T-helper 17 cell (primary cell): ENCODE data around the gene MRPS9. TPM values are rescaled to one million over a fixed set of nuclear protein-coding genes. Genes with fewer than 3 reads are reported as not detected.

ENCODE experiments used
- ATAC-seq: fragments of 150-1000 bp; cut with Tn5 transposase; 2 replicates; pipeline ENCODE4 v1.10.0; 2021; ENCODE audit warnings: mild to moderate bottlenecking, moderate library complexity
- DNase-seq, 3 donors: peaks; one replicate each; pipeline versions ENCODE4 v3.0.0 to v3.0.0-alpha.2; 2020 to 2021
- H3K9me3 ChIP-seq: one replicate; pipeline ENCODE4 v1.7.0; 2013; ENCODE audit warnings: low read length, mild to moderate bottlenecking; ENCODE audit not compliant: control insufficient read depth, poor library complexity, severe bottlenecking
- H3K27ac Mint-ChIP-seq: one replicate; pipeline ENCODE4 v1.8.0; 2022; ENCODE audit warnings: mild to moderate bottlenecking, moderate library complexity, mixed read lengths
- H3K27me3 Mint-ChIP-seq: one replicate; pipeline ENCODE4 v1.8.0; 2022; ENCODE audit warnings: mixed read lengths
- H3K36me3 Mint-ChIP-seq: one replicate; pipeline ENCODE4 v1.8.0; 2022; ENCODE audit warnings: low read depth, mixed read lengths
- H3K4me1 Mint-ChIP-seq: one replicate; pipeline ENCODE4 v1.8.0; 2022; ENCODE audit warnings: mild to moderate bottlenecking, mixed read lengths
- H3K4me3 Mint-ChIP-seq: one replicate; pipeline ENCODE4 v1.8.0; 2022; ENCODE audit warnings: mild to moderate bottlenecking, moderate library complexity, mixed read lengths
- total RNA-seq, 4 donors: library from RNA in 2 of 4; stranded (reverse) in 2 of 4; gene quantifications; one replicate each; pipeline ENCODE4 v1.2.3 and lab custom pipeline; 2022 to 2026

The MRPS9 gene
- total RNA-seq (10 to 100 TPM; 11.8 to 12.4 TPM), total RNA-seq (lab: John Stamatoyannopoulos, UW) (15.9 to 48.8 reads per million in 2 donors)

DNA sequence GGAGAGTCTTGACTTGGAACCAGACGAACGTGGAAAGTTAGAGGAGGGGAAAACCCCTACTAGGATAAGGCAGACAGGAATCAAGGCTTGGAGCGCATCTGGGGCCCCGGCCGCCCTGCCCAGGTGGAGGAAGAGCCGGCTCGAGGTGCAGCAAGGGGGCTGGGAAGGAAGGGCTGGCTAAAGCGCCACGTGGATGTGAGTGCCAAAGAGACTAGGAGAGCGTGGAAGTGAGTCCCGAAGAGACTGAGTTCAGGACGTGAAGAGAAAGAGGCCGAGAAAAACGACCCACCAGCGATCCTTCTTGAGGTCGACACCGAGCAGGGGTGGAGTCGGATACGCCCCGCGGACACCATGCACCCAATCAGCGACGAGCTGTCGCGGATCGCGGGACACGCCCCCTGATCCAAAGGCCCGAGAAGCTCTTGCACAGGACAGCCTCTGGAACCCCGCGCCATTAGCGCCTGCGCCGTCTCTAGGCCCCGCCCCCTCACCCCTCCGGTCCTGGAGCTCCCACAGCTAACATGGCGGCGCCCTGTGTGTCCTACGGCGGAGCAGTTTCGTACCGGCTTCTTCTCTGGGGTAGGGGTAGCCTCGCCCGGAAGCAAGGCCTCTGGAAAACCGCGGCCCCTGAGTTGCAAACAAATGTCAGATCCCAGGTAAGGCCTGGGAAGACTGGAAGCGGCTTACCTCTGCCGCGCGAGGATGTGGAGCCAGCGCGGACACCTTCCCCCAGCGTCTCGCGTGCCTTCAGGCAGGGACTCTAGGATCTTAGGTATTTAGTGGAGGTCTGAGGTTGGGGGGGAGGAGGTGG is at the start of gene MRPS9:
Gene MRPS9 (plus strand): TSS at position 498 of the 811 bp plus-strand sequence. CDS start 24 bp downstream, at position 522.
- H3K9me3 ChIP-seq = no peaks in the 10 kb centered on the region
- ATAC-seq (peak; percentile 98), DNase-seq (peak; percentile 93 to 98 (median 96))
- H3K36me3 Mint-ChIP-seq = peaks cover 5% of the 10 kb centered on the region
- no peaks in the 10 kb centered on the region for H3K27me3 Mint-ChIP-seq
- H3K27ac Mint-ChIP-seq = peak within 1 kb of the TSS; percentile 89
- H3K4me3 Mint-ChIP-seq = peak within 1 kb of the TSS; percentile 97
- peaks cover 24% of the 10 kb centered on the region for H3K4me1 Mint-ChIP-seq

DNA sequence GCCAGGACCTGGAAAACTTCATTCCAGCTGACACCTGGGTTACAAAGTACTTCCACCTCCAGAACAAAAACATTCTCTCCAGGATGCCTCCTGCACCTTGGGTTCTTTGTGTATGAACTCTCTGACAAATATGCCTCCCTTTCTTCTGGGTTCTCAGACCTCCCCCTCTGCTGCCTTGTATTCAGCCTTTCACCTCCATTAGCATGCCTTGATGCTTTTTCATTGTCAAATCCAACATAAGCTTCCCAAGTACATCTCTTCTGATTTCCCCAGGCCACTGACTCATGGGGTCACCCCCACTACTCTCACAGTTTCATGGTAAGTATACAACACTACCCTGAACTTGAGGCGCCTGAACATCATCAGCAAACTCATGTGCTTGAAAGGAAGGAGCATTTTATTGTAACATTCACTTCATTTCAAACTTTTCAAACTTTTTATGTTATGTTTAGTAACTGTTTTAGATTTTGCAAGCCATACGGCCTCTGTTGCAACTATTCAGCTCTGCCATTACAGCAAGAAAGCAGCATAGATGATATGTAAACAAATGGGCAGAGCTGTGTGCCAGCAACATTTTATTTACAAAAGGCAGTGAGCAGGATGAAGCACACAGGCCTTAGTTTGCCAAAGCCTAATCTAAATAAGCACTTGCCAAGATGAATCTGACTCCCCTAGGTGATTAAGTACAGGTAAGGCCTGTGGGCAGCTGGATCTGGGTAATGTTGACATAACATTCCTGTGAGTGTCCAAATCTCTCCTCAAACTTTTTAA is 32.5 kb upstream of the MRPS9 start:
- no peaks in the 10 kb centered on the region for H3K36me3 Mint-ChIP-seq
- H3K9me3 ChIP-seq = peaks cover 2% of the 10 kb centered on the region
- no peaks in the 10 kb centered on the region for H3K4me1 Mint-ChIP-seq
- ATAC-seq (no peak), DNase-seq (no peak)
- H3K27ac Mint-ChIP-seq = no peak overlapping the region
- H3K27me3 Mint-ChIP-seq = no peaks in the 10 kb centered on the region
- H3K4me3 Mint-ChIP-seq = no peak overlapping the region

DNA sequence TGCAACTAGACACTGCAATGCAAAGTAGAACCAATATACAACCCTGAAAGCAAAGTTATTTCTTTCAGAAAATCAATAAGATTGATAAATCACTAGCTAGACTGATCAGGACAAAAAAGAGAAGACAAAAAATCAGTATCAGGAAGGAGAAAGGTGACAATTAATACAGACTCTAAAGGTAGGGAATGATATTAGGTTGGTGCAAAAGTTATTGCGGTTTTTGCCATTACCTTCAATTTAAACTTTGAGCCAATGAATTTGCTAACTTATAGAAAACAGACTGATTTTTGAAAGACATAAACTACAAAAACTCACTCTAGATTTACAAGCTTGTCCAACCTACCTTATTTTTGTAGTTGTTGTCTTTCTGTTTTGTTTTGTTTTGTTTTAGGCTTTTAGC is 30.5 kb upstream of the MRPS9 start:
- no peak overlapping the region for H3K27ac Mint-ChIP-seq
- H3K4me1 Mint-ChIP-seq = no peaks in the 10 kb centered on the region
- DNase-seq (no peak), ATAC-seq (no peak)
- no peaks in the 10 kb centered on the region for H3K27me3 Mint-ChIP-seq
- H3K9me3 ChIP-seq = peaks cover 2% of the 10 kb centered on the region
- H3K4me3 Mint-ChIP-seq = no peak overlapping the region
- no peaks in the 10 kb centered on the region for H3K36me3 Mint-ChIP-seq

DNA sequence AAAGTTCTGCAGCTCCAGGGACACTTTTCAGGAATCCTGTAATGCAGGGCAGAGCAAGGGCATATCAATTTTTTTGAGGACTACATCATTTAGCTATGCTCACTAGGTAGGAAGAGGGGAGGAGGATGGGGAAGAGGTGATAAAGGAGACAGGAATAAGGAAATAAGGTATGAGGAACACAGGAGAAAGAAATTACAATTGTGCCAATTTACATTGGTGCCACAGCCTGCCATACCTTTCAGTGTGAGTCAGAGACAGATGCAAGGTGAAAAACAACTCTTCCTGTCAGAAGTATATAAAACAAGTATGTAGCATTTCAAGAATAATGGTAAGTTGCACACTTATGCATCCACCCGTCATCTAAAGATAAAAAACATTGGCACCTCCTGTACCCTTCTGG is 5.4 kb upstream of the MRPS9 start:
- DNase-seq (no peak), ATAC-seq (no peak)
- Mint-ChIP-seq H3K4me3 (no peak overlapping the region), H3K27ac (no peak overlapping the region), H3K36me3 (peaks cover 3% of the 10 kb centered on the region), H3K4me1 (peaks cover 4% of the 10 kb centered on the region), H3K27me3 (peaks cover 10% of the 10 kb centered on the region)
- no peaks in the 10 kb centered on the region for H3K9me3 ChIP-seq

DNA sequence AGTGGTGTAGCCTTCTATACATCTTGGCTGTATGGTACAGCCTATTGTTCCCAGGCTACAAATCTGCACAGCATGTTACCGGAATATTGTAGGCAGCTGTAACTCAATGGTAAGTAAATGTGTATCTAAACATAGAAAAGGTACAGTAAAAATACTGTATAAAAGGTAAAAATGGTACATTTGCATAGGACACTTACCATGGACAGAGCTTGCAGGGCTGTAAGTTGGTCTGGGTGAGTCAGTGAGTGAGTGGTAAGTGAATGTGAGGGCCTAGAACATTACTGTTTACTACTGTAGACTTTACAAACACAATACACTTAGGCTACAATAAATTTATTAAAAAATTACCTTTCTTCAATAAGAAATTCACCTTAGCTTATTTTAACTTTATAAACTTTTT is 3.7 kb upstream of the MRPS9 start:
- H3K27me3 Mint-ChIP-seq = peaks cover 10% of the 10 kb centered on the region
- DNase-seq = no peak
- H3K4me3 Mint-ChIP-seq = no peak overlapping the region
- no peak for ATAC-seq
- H3K27ac Mint-ChIP-seq = no peak overlapping the region
- no peaks in the 10 kb centered on the region for H3K9me3 ChIP-seq
- H3K36me3 Mint-ChIP-seq = peaks cover 5% of the 10 kb centered on the region
- peaks cover 13% of the 10 kb centered on the region for H3K4me1 Mint-ChIP-seq

DNA sequence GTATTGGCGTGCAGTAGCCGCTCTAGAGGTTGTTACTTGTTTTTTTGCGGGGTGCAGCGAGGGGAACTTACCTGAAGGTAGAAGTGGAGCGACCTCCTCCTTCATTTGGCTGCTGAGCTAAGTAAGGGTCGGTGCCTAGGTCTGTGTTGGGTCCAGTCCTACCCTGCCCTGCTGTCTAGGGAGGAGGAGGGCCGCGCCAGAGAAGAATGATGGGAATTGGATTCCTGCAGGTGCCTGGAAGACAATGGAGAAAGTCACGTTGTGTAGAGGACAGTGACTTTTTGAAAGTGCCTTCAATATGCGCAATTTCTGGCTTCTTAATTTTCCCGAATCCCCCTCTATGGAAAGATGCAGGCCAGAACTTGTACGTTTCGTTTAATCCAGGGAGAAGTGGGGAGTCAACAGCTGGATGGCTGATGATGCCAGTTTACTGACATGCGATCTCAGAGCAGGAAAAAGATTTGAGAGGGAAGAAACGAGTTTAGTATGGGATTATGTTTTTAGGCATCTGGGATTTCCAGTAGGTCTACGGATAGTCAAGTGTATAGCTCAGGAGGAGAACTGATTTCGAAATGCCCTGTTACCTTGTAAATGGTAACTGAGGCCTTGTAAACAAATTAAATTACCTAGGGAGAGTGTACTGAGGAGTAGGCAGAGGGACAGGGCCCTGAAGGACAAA is 653 bp downstream of the MRPS9 start:
- Mint-ChIP-seq H3K4me3 (peak overlapping the region; percentile 97), H3K4me1 (peaks cover 24% of the 10 kb centered on the region), H3K27me3 (no peaks in the 10 kb centered on the region), H3K27ac (peak overlapping the region; percentile 89), H3K36me3 (peaks cover 5% of the 10 kb centered on the region)
- ATAC-seq (no peak), DNase-seq (no peak)
- H3K9me3 ChIP-seq = no peaks in the 10 kb centered on the region

DNA sequence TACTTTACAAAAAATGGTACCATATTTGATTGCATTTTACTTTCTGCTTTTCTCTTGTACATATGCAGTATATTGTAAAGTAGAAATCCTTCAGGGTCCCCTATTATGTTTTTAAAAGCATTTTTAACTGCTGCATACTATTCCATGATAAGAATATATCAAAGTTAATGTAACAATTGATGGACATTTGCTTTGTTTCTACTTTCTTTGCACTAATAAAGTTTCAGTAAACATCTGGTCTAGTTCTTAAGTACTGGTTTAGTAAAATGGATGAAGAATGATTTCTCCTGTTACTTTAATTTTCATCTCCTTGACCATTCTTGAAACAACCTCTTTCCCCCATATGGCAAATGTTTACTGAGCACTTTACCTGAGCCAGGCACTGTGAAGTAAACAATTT is 1.7 kb downstream of the MRPS9 start:
- H3K27ac Mint-ChIP-seq = peak overlapping the region; percentile 43
- peaks cover 24% of the 10 kb centered on the region for H3K4me1 Mint-ChIP-seq
- H3K27me3 Mint-ChIP-seq = no peaks in the 10 kb centered on the region
- no peak for ATAC-seq
- DNase-seq = no peak
- H3K36me3 Mint-ChIP-seq = peaks cover 5% of the 10 kb centered on the region
- H3K9me3 ChIP-seq = no peaks in the 10 kb centered on the region
- H3K4me3 Mint-ChIP-seq = peak overlapping the region; percentile 97

DNA sequence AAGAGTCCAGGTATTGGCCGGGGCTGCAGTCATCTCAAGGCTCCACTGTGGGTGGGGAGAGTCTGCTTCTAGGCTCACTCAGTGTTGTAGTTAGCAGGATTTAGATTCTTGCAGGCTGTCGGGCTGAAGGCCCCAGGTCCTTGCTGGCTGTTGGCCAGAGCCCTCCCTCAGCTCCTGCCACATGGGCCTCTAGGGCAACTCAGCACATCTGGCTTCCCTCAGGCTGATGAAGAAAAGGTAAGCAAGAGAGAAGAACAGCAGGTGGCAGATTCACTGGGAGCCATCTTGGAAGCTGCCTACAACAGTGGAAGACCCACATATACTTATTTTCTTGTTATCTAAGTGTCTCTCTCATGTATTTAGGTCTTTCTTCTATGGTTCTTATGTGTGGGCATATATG is 4.3 kb downstream of the MRPS9 start:
- H3K9me3 ChIP-seq = no peaks in the 10 kb centered on the region
- Mint-ChIP-seq H3K27me3 (no peaks in the 10 kb centered on the region), H3K36me3 (peaks cover 7% of the 10 kb centered on the region), H3K4me3 (no peak overlapping the region), H3K27ac (peak overlapping the region; percentile 39), H3K4me1 (peaks cover 23% of the 10 kb centered on the region)
- DNase-seq = no peak
- no peak for ATAC-seq

DNA sequence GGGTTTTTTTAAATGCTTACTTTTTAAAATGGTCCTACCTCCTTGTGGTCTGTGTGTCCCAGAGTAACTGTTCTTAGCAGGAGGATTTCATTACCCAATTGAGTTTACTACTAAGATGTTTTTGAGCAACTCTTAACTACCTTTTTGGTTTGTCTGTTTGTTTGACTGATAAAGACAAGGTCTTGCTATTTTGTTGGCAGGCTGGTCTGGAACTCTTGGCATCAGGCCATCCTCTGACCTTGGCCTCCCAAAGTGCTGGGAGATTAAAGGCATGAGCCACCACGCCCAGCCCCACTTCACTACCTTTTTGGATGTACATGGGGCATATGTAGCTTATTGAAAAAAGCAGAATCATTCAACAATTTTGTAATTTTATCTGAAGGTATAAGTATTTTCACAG is 14.9 kb downstream of the MRPS9 start:
- no peak for ATAC-seq

DNA sequence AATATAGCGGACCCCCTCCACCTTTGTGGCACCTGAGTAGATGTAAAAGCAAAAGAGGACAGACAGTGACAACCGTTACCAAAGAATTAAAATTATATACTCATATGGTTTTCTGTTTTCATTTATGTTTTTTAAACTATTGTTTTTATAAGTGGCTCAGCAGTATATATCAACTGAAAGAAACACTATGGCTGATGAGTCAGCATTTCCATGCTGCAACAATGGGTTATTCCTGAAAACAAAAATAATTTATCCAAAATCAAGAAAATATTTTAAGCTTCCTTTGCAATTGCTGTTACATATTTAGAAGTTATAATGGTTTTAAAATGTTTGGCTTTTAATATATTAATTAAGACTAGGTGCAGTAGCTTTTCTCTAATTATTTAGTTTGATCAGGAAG is 17.7 kb downstream of the MRPS9 start:
- Mint-ChIP-seq H3K27me3 (no peaks in the 10 kb centered on the region), H3K36me3 (peaks cover 7% of the 10 kb centered on the region), H3K4me1 (peaks cover 8% of the 10 kb centered on the region), H3K4me3 (no peak overlapping the region), H3K27ac (no peak overlapping the region)
- DNase-seq (no peak), ATAC-seq (no peak)
- no peaks in the 10 kb centered on the region for H3K9me3 ChIP-seq

More for the DNA sequence above, 14.9 kb downstream of the MRPS9 start:
- H3K4me1 Mint-ChIP-seq = peaks cover 8% of the 10 kb centered on the region
- H3K27me3 Mint-ChIP-seq = no peaks in the 10 kb centered on the region
- no peak overlapping the region for H3K27ac Mint-ChIP-seq
- peaks cover 7% of the 10 kb centered on the region for H3K36me3 Mint-ChIP-seq
- no peaks in the 10 kb centered on the region for H3K9me3 ChIP-seq
- no peak overlapping the region for H3K4me3 Mint-ChIP-seq
- no peak for DNase-seq

DNA sequence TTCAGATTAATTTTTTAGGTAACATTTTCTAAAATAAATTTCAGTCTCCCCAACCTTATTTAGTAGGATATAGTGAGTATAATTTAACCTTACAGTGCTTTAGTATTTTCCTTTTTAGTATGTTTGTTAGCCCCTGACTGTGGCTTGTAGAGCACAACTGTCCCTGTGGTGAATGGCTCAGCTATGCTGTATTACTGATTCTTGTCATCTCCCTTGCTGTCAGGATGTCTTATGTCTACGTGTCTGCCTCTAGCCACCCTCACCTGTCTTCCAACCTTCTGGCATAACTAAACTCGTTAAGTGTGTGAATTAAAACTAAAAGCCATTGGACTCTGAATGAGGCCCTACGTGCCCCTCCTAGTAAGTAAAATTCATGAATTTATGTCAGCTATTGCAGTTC is 18.4 kb downstream of the MRPS9 start:
- Mint-ChIP-seq H3K4me3 (no peak overlapping the region), H3K36me3 (peaks cover 5% of the 10 kb centered on the region)

DNA sequence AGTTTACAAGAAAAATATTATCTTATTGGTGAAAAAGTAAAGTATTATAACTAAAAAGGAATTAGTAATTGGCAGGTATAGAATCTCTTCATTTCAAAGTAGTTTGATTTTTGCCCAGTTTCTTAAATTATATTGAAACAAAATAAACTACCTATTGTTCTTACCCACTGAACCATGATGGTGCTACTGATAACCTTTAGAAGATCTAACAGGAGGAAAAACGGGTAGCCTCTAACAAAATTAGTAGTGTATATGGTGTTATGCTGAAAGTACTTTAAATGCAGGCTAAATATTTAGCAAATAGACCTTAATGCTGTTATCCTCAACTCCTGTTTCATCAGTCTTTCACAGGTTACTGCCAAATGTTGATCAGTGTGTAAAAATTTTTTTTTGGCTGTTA is 19.1 kb downstream of the MRPS9 start:
- DNase-seq (no peak), ATAC-seq (no peak)
- no peak overlapping the region for H3K4me3 Mint-ChIP-seq
- peaks cover 6% of the 10 kb centered on the region for H3K36me3 Mint-ChIP-seq
- H3K27ac Mint-ChIP-seq = no peak overlapping the region
- H3K27me3 Mint-ChIP-seq = no peaks in the 10 kb centered on the region
- no peaks in the 10 kb centered on the region for H3K9me3 ChIP-seq
- peaks cover 10% of the 10 kb centered on the region for H3K4me1 Mint-ChIP-seq

More for the DNA sequence above, 18.4 kb downstream of the MRPS9 start:
- H3K27me3 Mint-ChIP-seq = no peaks in the 10 kb centered on the region
- DNase-seq (no peak), ATAC-seq (no peak)
- peaks cover 8% of the 10 kb centered on the region for H3K4me1 Mint-ChIP-seq
- no peaks in the 10 kb centered on the region for H3K9me3 ChIP-seq
- H3K27ac Mint-ChIP-seq = no peak overlapping the region

DNA sequence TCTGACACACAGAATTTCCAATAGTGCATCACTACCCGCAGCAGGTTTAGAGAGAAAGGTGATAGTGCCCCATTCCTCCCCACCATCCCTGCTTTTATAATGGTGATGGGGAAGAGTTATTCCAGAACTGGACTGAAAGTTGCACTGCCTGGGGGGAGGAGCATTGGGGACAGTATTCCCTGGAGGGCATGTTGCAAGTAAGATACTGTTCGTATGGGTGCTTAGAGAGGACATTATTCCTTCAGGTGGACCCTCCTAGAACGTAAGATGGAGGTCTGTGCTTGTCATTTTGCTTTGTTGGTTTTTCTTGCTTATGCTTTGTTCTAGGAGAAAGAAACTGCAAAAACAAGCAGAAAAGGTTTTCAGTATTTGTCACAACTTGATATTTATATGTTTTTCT is 23.7 kb downstream of the MRPS9 start:
- DNase-seq (no peak), ATAC-seq (no peak)
- H3K4me1 Mint-ChIP-seq = peaks cover 19% of the 10 kb centered on the region
- no peaks in the 10 kb centered on the region for H3K27me3 Mint-ChIP-seq
- H3K9me3 ChIP-seq = no peaks in the 10 kb centered on the region
- peaks cover 9% of the 10 kb centered on the region for H3K36me3 Mint-ChIP-seq
- no peak overlapping the region for H3K27ac Mint-ChIP-seq
- H3K4me3 Mint-ChIP-seq = no peak overlapping the region
